ENCODE data around the gene APOB. TPM values are rescaled to one million over a fixed set of nuclear protein-coding genes. Genes with fewer than 3 reads are reported as not detected.

Gene APOB
- total RNA-seq, 3 donors from 2014 or later (not counting 1 experiment from before 2014, with no cell fraction given) = not detected

GRCh38 chr2:20984408-20984807 lies 59.5 kb downstream of the APOB start:
- no peaks in the 10 kb centered on the region for H3K36me3 Mint-ChIP-seq
- WGBS (ENCODE audit: insufficient coverage) = 90% methylated on average over 8 of the region's 8 CpGs
- Histone ChIP-seq H3K36me3 (ENCODE audit: control insufficient read depth, insufficient read depth, low read length) (no peaks in the 10 kb centered on the region), H3K4me3 (ENCODE audit: low read length) (no peak overlapping the region), H3K27me3 (ENCODE audit: control insufficient read depth, insufficient read depth, low read length) (no peaks in the 10 kb centered on the region), H3K4me1 (ENCODE audit: control insufficient read depth, insufficient read depth, low read length) (no peaks in the 10 kb centered on the region), H3K9me3 (ENCODE audit: control insufficient read depth, insufficient read depth, low read length) (no peaks in the 10 kb centered on the region), H3K27ac (ENCODE audit: low read length) (no peak overlapping the region)
- H3K27me3 Mint-ChIP-seq (ENCODE audit: low read depth in 2 of 2) = peaks cover 9 to 10% of the 10 kb centered on the region in 2 donors
- DNase-seq (no peak), ATAC-seq (no peak)
- H3K9me3 Mint-ChIP-seq = no peaks in the 10 kb centered on the region
- no peaks in the 10 kb centered on the region for H3K4me1 Mint-ChIP-seq
- H3K27ac Mint-ChIP-seq = no peak overlapping the region
- no peak for TF ChIP-seq CTCF (IDR thresholded peaks at IDR 0.05)
- intact Hi-C loops (cut with micrococcal nuclease) = no loop called here
- H3K4me3 Mint-ChIP-seq = no peak overlapping the region

GRCh38 chr2:20983844-20984243 lies 60.0 kb downstream of the APOB start:
- no peaks in the 10 kb centered on the region for H3K4me1 ChIP-seq (ENCODE audit: control insufficient read depth, insufficient read depth, low read length)
- H3K4me3 Mint-ChIP-seq = no peak overlapping the region
- H3K27me3 Mint-ChIP-seq (ENCODE audit: low read depth in 2 of 2) = peaks cover 9 to 10% of the 10 kb centered on the region in 2 donors
- H3K36me3 ChIP-seq (ENCODE audit: control insufficient read depth, insufficient read depth, low read length) = no peaks in the 10 kb centered on the region
- no peaks in the 10 kb centered on the region for H3K4me1 Mint-ChIP-seq
- ATAC-seq (no peak), DNase-seq (no peak)
- H3K9me3 Mint-ChIP-seq = no peaks in the 10 kb centered on the region
- no peaks in the 10 kb centered on the region for H3K27me3 ChIP-seq (ENCODE audit: control insufficient read depth, insufficient read depth, low read length)
- 33% methylated on average over 3 of the region's 3 CpGs for WGBS (ENCODE audit: insufficient coverage)
- intact Hi-C loops (cut with micrococcal nuclease) = no loop called here
- H3K36me3 Mint-ChIP-seq = no peaks in the 10 kb centered on the region
- H3K9me3 ChIP-seq (ENCODE audit: control insufficient read depth, insufficient read depth, low read length) = no peaks in the 10 kb centered on the region
- no peak overlapping the region for H3K4me3 ChIP-seq (ENCODE audit: low read length)
- H3K27ac Mint-ChIP-seq = no peak overlapping the region
- H3K27ac ChIP-seq (ENCODE audit: low read length) = no peak overlapping the region
- TF ChIP-seq CTCF (IDR thresholded peaks at IDR 0.05) = no peak

- no peaks in the 10 kb centered on the region for H3K9me3 ChIP-seq (ENCODE audit: control insufficient read depth, insufficient read depth, low read length)
- H3K36me3 ChIP-seq (ENCODE audit: control insufficient read depth, insufficient read depth, low read length) = no peaks in the 10 kb centered on the region
- no peak for ATAC-seq
- H3K27me3 ChIP-seq (ENCODE audit: control insufficient read depth, insufficient read depth, low read length) = no peaks in the 10 kb centered on the region
- H3K4me3 ChIP-seq (ENCODE audit: low read length) = no peak overlapping the region
- Mint-ChIP-seq H3K27ac (no peak overlapping the region), H3K4me3 (no peak overlapping the region), H3K36me3 (no peaks in the 10 kb centered on the region), H3K27me3 (ENCODE audit: low read depth in 2 of 2) (peaks cover 9 to 10% of the 10 kb centered on the region in 2 donors), H3K9me3 (no peaks in the 10 kb centered on the region), H3K4me1 (no peaks in the 10 kb centered on the region)
- no peak for DNase-seq
- TF ChIP-seq CTCF (IDR thresholded peaks at IDR 0.05) = no peak
- no peak overlapping the region for H3K27ac ChIP-seq (ENCODE audit: low read length)
- intact Hi-C loops (cut with micrococcal nuclease) = no loop called here
- no peaks in the 10 kb centered on the region for H3K4me1 ChIP-seq (ENCODE audit: control insufficient read depth, insufficient read depth, low read length)
- WGBS (ENCODE audit: insufficient coverage) = 69% methylated on average over 7 of the region's 7 CpGs
These were observed 61.0 kb downstream of the APOB start for GRCh38 chr2:20982861-20983260.

GRCh38 chr2:20977520-20978180 lies 66.2 kb downstream of the APOB start:
- 41% methylated on average over 3 of the region's 4 CpGs for WGBS (ENCODE audit: insufficient coverage)
- intact Hi-C loops (cut with micrococcal nuclease) = no loop called here
- Mint-ChIP-seq H3K4me1 (no peaks in the 10 kb centered on the region), H3K27me3 (ENCODE audit: low read depth in 2 of 2) (peaks cover 6 to 10% of the 10 kb centered on the region in 2 donors), H3K9me3 (no peaks in the 10 kb centered on the region), H3K27ac (no peak overlapping the region), H3K4me3 (no peak overlapping the region), H3K36me3 (no peaks in the 10 kb centered on the region)
- Histone ChIP-seq H3K27ac (ENCODE audit: low read length) (no peak overlapping the region), H3K4me3 (ENCODE audit: low read length) (no peak overlapping the region), H3K4me1 (ENCODE audit: control insufficient read depth, insufficient read depth, low read length) (no peaks in the 10 kb centered on the region), H3K36me3 (ENCODE audit: control insufficient read depth, insufficient read depth, low read length) (no peaks in the 10 kb centered on the region), H3K9me3 (ENCODE audit: control insufficient read depth, insufficient read depth, low read length) (no peaks in the 10 kb centered on the region), H3K27me3 (ENCODE audit: control insufficient read depth, insufficient read depth, low read length) (no peaks in the 10 kb centered on the region)
- ATAC-seq (no peak), DNase-seq (no peak)
- TF ChIP-seq CTCF (IDR thresholded peaks at IDR 0.05) = no peak
